Measurements from ENCODE around the gene EFCAB11. TPM values are rescaled to one million over a fixed set of nuclear protein-coding genes. Genes with fewer than 3 reads are reported as not detected.
A peak's percentile ranks its signal among the peaks of the same experiment; 100 is the strongest.

Gene EFCAB11
- total and polyA plus RNA-seq, 2 experiments from 2014 or later, result 7.7 to 24.6 TPM

DNA sequence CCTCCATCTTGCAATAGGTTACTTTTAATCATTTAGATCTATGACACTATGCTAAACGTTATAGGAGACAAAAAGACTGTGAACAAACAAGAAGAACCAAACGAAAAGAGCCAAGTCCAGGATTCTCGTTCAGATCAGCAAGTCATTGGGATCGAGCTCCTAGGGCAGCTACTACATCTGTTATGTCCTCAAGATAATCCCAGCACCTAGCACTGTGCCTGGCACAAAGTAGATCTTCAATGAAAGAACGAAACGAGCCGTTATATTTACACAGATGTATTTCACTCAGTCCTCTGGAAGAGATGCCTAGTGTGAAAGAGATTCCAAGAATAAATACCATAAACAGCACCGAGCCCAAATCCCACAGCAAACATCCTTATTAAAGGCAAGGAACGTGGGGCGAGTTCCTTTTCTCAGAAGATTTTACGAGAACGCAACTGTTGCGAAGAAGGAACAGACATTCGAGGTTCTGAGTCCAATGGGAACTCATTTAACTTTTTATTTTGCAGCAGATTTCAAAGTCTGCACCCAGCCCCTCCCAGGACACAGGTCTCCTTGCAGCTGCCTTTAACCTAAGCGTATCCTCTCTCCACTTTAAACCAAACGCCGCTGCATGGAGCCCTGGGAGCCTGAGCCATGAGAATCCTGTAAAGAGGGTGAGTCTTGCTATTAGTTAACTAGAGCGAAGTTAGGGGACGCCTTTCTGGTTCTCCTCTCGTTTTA lies 653 bp upstream of the EFCAB11 start:
- Histone ChIP-seq H2AFZ (peak overlapping the region; percentile 78), H3K27ac (ENCODE audit: low read depth) (no peak overlapping the region), H3K9me2 (ENCODE audit: insufficient read depth) (no peaks in the 10 kb centered on the region), H3K27me3 (ENCODE audit: insufficient read depth) (no peaks in the 10 kb centered on the region), H3F3A (replicated peaks; ENCODE audit: low read depth) (0 out of 2 replicates have a peak, but pooled peaks cover 4% of the 10 kb centered on the region), H3K4me3 (peak overlapping the region; percentile 84), H3K4me2 (peak overlapping the region; percentile 88), H3K36me3 (ENCODE audit: insufficient read depth) (0 out of 2 replicates have a peak, but pooled peaks cover 7% of the 10 kb centered on the region), H3K79me2 (replicated peaks; ENCODE audit: insufficient read depth) (peaks cover 28% of the 10 kb centered on the region), H4K20me1 (replicated peaks; ENCODE audit: insufficient read depth) (no peaks in the 10 kb centered on the region), H3K4me1 (ENCODE audit: insufficient read depth) (peaks cover 17% of the 10 kb centered on the region)
- Mint-ChIP-seq H3K27ac (peak overlapping the region; percentile 88), H3K36me3 (ENCODE audit: low read depth) (peaks cover 44% of the 10 kb centered on the region), H3K9me3 (peaks cover 22% of the 10 kb centered on the region), H3K4me1 (peaks cover 16% of the 10 kb centered on the region), H3K27me3 (ENCODE audit: insufficient read depth, low read depth, poor library complexity) (peaks cover 11% of the 10 kb centered on the region), H3K4me3 (peak overlapping the region; percentile 98)
- no peak for DNase-seq (ENCODE audit: low spot score)
- peak; percentile 10 for ATAC-seq
- TF ChIP-seq POLR2AphosphoS5 (IDR thresholded peaks at IDR 0.05; ENCODE audit: low read depth) (no peak), CREB1 (CRISPR knock-in tag; IDR thresholded peaks at IDR 0.05; ENCODE audit: low read depth) (no peak), NANOG (IDR thresholded peaks at IDR 0.05; ENCODE audit: borderline replicate concordance) (no peak), ZNF114 (CRISPR knock-in tag; IDR thresholded peaks at IDR 0.05) (no peak), JUNB (IDR thresholded peaks at IDR 0.05; ENCODE audit: unreplicated experiment) (no peak), STAT1 (IDR thresholded peaks at IDR 0.05; ENCODE audit: unreplicated experiment) (no peak), EZH2 (IDR thresholded peaks at IDR 0.05; ENCODE audit: low read depth, unreplicated experiment) (no peak)
- TF ChIP-seq, protein P1, sequence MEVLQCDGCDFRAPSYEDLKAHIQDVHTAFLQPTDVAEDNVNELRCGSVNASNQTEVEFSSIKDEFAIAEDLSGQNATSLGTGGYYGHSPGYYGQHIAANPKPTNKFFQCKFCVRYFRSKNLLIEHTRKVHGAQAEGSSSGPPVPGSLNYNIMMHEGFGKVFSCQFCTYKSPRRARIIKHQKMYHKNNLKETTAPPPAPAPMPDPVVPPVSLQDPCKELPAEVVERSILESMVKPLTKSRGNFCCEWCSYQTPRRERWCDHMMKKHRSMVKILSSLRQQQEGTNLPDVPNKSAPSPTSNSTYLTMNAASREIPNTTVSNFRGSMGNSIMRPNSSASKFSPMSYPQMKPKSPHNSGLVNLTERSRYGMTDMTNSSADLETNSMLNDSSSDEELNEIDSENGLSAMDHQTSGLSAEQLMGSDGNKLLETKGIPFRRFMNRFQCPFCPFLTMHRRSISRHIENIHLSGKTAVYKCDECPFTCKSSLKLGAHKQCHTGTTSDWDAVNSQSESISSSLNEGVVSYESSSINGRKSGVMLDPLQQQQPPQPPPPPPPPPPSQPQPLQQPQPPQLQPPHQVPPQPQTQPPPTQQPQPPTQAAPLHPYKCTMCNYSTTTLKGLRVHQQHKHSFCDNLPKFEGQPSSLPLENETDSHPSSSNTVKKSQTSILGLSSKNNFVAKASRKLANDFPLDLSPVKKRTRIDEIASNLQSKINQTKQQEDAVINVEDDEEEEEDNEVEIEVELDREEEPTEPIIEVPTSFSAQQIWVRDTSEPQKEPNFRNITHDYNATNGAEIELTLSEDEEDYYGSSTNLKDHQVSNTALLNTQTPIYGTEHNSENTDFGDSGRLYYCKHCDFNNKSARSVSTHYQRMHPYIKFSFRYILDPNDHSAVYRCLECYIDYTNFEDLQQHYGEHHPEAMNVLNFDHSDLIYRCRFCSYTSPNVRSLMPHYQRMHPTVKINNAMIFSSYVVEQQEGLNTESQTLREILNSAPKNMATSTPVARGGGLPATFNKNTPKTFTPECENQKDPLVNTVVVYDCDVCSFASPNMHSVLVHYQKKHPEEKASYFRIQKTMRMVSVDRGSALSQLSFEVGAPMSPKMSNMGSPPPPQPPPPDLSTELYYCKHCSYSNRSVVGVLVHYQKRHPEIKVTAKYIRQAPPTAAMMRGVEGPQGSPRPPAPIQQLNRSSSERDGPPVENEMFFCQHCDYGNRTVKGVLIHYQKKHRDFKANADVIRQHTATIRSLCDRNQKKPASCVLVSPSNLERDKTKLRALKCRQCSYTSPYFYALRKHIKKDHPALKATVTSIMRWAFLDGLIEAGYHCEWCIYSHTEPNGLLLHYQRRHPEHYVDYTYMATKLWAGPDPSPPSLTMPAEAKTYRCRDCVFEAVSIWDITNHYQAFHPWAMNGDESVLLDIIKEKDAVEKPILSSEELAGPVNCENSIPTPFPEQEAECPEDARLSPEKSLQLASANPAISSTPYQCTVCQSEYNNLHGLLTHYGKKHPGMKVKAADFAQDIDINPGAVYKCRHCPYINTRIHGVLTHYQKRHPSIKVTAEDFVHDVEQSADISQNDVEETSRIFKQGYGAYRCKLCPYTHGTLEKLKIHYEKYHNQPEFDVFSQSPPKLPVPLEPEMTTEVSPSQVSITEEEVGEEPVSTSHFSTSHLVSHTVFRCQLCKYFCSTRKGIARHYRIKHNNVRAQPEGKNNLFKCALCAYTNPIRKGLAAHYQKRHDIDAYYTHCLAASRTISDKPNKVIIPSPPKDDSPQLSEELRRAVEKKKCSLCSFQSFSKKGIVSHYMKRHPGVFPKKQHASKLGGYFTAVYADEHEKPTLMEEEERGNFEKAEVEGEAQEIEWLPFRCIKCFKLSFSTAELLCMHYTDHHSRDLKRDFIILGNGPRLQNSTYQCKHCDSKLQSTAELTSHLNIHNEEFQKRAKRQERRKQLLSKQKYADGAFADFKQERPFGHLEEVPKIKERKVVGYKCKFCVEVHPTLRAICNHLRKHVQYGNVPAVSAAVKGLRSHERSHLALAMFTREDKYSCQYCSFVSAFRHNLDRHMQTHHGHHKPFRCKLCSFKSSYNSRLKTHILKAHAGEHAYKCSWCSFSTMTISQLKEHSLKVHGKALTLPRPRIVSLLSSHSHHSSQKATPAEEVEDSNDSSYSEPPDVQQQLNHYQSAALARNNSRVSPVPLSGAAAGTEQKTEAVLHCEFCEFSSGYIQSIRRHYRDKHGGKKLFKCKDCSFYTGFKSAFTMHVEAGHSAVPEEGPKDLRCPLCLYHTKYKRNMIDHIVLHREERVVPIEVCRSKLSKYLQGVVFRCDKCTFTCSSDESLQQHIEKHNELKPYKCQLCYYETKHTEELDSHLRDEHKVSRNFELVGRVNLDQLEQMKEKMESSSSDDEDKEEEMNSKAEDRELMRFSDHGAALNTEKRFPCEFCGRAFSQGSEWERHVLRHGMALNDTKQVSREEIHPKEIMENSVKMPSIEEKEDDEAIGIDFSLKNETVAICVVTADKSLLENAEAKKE (CRISPR knock-in tag; IDR thresholded peaks at IDR 0.05), result no peak
- TF ChIP-seq, protein P2, sequence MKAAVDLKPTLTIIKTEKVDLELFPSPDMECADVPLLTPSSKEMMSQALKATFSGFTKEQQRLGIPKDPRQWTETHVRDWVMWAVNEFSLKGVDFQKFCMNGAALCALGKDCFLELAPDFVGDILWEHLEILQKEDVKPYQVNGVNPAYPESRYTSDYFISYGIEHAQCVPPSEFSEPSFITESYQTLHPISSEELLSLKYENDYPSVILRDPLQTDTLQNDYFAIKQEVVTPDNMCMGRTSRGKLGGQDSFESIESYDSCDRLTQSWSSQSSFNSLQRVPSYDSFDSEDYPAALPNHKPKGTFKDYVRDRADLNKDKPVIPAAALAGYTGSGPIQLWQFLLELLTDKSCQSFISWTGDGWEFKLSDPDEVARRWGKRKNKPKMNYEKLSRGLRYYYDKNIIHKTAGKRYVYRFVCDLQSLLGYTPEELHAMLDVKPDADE (IDR thresholded peaks at IDR 0.05), result no peak
- TF ChIP-seq, protein P3, sequence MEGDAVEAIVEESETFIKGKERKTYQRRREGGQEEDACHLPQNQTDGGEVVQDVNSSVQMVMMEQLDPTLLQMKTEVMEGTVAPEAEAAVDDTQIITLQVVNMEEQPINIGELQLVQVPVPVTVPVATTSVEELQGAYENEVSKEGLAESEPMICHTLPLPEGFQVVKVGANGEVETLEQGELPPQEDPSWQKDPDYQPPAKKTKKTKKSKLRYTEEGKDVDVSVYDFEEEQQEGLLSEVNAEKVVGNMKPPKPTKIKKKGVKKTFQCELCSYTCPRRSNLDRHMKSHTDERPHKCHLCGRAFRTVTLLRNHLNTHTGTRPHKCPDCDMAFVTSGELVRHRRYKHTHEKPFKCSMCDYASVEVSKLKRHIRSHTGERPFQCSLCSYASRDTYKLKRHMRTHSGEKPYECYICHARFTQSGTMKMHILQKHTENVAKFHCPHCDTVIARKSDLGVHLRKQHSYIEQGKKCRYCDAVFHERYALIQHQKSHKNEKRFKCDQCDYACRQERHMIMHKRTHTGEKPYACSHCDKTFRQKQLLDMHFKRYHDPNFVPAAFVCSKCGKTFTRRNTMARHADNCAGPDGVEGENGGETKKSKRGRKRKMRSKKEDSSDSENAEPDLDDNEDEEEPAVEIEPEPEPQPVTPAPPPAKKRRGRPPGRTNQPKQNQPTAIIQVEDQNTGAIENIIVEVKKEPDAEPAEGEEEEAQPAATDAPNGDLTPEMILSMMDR (conservative IDR thresholded peaks at IDR 0.05; ENCODE audit: low read depth in 2 of 2), result no peak
- TF ChIP-seq, protein P4, sequence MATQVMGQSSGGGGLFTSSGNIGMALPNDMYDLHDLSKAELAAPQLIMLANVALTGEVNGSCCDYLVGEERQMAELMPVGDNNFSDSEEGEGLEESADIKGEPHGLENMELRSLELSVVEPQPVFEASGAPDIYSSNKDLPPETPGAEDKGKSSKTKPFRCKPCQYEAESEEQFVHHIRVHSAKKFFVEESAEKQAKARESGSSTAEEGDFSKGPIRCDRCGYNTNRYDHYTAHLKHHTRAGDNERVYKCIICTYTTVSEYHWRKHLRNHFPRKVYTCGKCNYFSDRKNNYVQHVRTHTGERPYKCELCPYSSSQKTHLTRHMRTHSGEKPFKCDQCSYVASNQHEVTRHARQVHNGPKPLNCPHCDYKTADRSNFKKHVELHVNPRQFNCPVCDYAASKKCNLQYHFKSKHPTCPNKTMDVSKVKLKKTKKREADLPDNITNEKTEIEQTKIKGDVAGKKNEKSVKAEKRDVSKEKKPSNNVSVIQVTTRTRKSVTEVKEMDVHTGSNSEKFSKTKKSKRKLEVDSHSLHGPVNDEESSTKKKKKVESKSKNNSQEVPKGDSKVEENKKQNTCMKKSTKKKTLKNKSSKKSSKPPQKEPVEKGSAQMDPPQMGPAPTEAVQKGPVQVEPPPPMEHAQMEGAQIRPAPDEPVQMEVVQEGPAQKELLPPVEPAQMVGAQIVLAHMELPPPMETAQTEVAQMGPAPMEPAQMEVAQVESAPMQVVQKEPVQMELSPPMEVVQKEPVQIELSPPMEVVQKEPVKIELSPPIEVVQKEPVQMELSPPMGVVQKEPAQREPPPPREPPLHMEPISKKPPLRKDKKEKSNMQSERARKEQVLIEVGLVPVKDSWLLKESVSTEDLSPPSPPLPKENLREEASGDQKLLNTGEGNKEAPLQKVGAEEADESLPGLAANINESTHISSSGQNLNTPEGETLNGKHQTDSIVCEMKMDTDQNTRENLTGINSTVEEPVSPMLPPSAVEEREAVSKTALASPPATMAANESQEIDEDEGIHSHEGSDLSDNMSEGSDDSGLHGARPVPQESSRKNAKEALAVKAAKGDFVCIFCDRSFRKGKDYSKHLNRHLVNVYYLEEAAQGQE (IDR thresholded peaks at IDR 0.05; ENCODE audit: unreplicated experiment), result no peak

Measured in GM23338 (cell line).